ENCODE data around the gene TAF1A. TPM values are rescaled to one million over a fixed set of nuclear protein-coding genes. Genes with fewer than 3 reads are reported as not detected.

The TAF1A gene
- total RNA-seq, 2 experiments from 2014 or later: 10.9 to 19.2 TPM

- H3K9me3 ChIP-seq (ENCODE audit: low read length): no peaks in the 10 kb centered on the region
- no peak overlapping the region for H2AFZ ChIP-seq (ENCODE audit: low read length)
- TF ChIP-seq EZH2phosphoT487 (IDR thresholded peaks at IDR 0.05; ENCODE audit: borderline replicate concordance, low read depth, low read length): no peak
- TF ChIP-seq, protein P1, sequence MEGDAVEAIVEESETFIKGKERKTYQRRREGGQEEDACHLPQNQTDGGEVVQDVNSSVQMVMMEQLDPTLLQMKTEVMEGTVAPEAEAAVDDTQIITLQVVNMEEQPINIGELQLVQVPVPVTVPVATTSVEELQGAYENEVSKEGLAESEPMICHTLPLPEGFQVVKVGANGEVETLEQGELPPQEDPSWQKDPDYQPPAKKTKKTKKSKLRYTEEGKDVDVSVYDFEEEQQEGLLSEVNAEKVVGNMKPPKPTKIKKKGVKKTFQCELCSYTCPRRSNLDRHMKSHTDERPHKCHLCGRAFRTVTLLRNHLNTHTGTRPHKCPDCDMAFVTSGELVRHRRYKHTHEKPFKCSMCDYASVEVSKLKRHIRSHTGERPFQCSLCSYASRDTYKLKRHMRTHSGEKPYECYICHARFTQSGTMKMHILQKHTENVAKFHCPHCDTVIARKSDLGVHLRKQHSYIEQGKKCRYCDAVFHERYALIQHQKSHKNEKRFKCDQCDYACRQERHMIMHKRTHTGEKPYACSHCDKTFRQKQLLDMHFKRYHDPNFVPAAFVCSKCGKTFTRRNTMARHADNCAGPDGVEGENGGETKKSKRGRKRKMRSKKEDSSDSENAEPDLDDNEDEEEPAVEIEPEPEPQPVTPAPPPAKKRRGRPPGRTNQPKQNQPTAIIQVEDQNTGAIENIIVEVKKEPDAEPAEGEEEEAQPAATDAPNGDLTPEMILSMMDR (conservative IDR thresholded peaks at IDR 0.05; ENCODE audit: low read length): no peak
- no TSS peak for BruUV-seq (replicated peaks)
- DNase-seq (ENCODE audit: low spot score): no peak
- ChIA-PET POLR2A (interaction anchor here (0.6 to 0.9 kb wide), 2 partner anchors 15 to 34 kb away, joined by 3 read pairs; no protein-coding TSS in a partner anchor), CTCF (ENCODE audit: unreplicated experiment) (no interaction called here)
- H3K4me2 ChIP-seq (ENCODE audit: low read length): no peak overlapping the region
- H3K9me2 ChIP-seq (ENCODE audit: insufficient read depth, low read length): no peaks in the 10 kb centered on the region
- no peaks in the 10 kb centered on the region for H3K36me3 ChIP-seq (ENCODE audit: insufficient read depth, low read length)
- H4K20me1 ChIP-seq (ENCODE audit: insufficient read depth, low read length): no peaks in the 10 kb centered on the region
- no peaks in the 10 kb centered on the region for H3K79me2 ChIP-seq (ENCODE audit: insufficient read depth, low read depth, low read length)
- intact Hi-C loops (cut with micrococcal nuclease; ENCODE audit: unreplicated experiment): no loop called here
- no peaks in the 10 kb centered on the region for H3K4me1 ChIP-seq (ENCODE audit: insufficient read depth, low read length, poor library complexity, severe bottlenecking)
- no peak overlapping the region for H3K4me3 ChIP-seq (ENCODE audit: low read depth, low read length, poor library complexity, severe bottlenecking)
- no peak overlapping the region for H3K27ac ChIP-seq (ENCODE audit: low read depth, low read length, poor library complexity, severe bottlenecking)
These were observed 68.2 kb downstream of the TAF1A start for GRCh38 chr1:222521299-222522104.

Other genes starting within 250 kb of the TAF1A start
- gene HHIPL2, start 41.8 kb downstream of the TAF1A start, total RNA-seq (2014; rRNA removed; shearing (Covaris generic)): 0.92 TPM in 1 of 2 replicates, not detected in the other
- gene HHIPL2, start 41.8 kb downstream of the TAF1A start, total RNA-seq (2022): not detected in 2 replicates
- gene MIA3, start 28.2 kb upstream of the TAF1A start, total RNA-seq (2014; rRNA removed; shearing (Covaris generic)): 23.5 and 30.7 TPM in 2 replicates
- gene MIA3, start 28.2 kb upstream of the TAF1A start, total RNA-seq (2022): 56.5 and 57.1 TPM in 2 replicates
- gene AIDA, start 122.6 kb upstream of the TAF1A start, total RNA-seq (2014; rRNA removed; shearing (Covaris generic)): 6.6 and 9.0 TPM in 2 replicates
- gene AIDA, start 122.6 kb upstream of the TAF1A start, total RNA-seq (2022): 24.0 and 24.1 TPM in 2 replicates
- gene BROX, start 122.6 kb upstream of the TAF1A start, total RNA-seq (2014; rRNA removed; shearing (Covaris generic)): 21.4 and 22.3 TPM in 2 replicates
- gene BROX, start 122.6 kb upstream of the TAF1A start, total RNA-seq (2022): 34.0 and 37.9 TPM in 2 replicates
- not detected in 2 replicates for gene FAM177B, start 147.3 kb upstream of the TAF1A start, total RNA-seq (2014; rRNA removed; shearing (Covaris generic))
- gene FAM177B, start 147.3 kb upstream of the TAF1A start, total RNA-seq (2022): not detected in 2 replicates
- 1.1 and 1.2 TPM in 2 replicates for gene DISP1, start 225.1 kb upstream of the TAF1A start, total RNA-seq (2014; rRNA removed; shearing (Covaris generic))
- gene DISP1, start 225.1 kb upstream of the TAF1A start, total RNA-seq (2022): 0.48 and 0.89 TPM in 2 replicates